ENCODE data around the gene NSUN4.

NSUN4 gene

GRCh38 chr1:46408356-46409062 lies 67.9 kb downstream of the NSUN4 start:
- no peak for DNase-seq

- DNase-seq: no peak
Measured at GRCh38 chr1:46409063-46409372, 68.4 kb downstream of the NSUN4 start.

GRCh38 chr1:46410156-46411009 lies 69.8 kb downstream of the NSUN4 start:
- DNase-seq: no peak

DNA sequence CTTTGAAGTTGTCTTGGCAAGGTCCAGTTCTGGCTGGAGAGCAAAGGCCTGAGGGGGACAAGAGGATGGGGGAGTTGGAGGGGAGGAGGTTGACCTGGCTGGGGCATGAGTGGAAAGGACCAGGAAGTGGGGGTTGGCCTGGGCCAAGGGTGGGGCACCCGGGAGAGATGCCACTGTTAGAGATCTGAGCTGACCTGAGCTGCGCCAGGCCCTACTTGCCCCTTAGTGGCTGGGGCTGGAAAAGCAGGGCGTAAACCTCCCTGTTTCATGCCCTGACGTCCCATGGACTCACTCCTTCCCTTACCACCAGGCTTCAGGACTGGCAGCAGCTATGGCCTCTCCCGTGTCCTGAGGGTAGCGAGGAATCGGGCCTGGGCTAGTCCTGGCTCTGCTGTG lies 70.4 kb downstream of the NSUN4 start:
- DNase-seq: no peak
